Transverse colon (tissue), 4 donors: ENCODE data around the gene CASP9.

ENCODE experiments used
- POLR2A ChIP-seq: fragments of 450-650 bp; IDR thresholded peaks from one replicate; pipeline ENCODE4 v1.6.1; 2016; ENCODE audit warnings: antibody characterized with exemption, mild to moderate bottlenecking, moderate library complexity
- POLR2AphosphoS5 ChIP-seq, 3 donors: sonication (generic); formaldehyde crosslinking; IDR thresholded peaks; one replicate each; pipeline ENCODE4 v1.6.1; 2016; ENCODE audit warnings: antibody characterized with exemption in 3 of 3
- TF ChIP-seq, protein P1 (sequence below), 5 experiments: fragments of 200-600 bp in 3 of 5; fragments of 450-650 bp in 2 of 5; sonication (generic) in 3 of 5; IDR thresholded peaks; 1 replicate in 2 of 5; 2 replicates in 3 of 5; pipeline ENCODE4 v1.5.1; 2016 to 2017; ENCODE audit warnings: antibody characterized with exemption in 5 of 5, inconsistent platforms in 3 of 5, mild to moderate bottlenecking in 2 of 5, moderate library complexity in 1 of 5

DNA sequence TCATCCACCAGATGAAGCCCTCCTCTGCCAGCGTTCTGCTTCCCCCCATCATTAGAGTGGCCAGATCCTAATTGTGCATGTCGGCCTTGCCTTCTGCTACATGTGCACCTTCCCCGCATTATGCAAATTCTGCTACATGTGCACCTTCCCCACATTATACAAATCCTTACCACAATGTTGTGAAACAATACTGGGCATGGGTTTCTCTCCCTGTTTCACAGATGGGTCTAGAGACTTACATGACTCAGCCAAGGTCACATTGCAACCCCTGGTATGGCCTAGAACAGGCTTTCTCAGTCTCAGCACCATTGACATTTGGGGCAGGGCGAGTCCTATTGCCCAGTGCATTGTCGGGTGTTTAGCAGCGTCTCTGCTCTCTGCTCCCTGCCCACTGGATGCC, 68.5 kb downstream of the CASP9 start:
- TF ChIP-seq POLR2A, result no peak
- no peak for TF ChIP-seq POLR2AphosphoS5 (IDR thresholded peaks at IDR 0.05)
- TF ChIP-seq, protein P1, sequence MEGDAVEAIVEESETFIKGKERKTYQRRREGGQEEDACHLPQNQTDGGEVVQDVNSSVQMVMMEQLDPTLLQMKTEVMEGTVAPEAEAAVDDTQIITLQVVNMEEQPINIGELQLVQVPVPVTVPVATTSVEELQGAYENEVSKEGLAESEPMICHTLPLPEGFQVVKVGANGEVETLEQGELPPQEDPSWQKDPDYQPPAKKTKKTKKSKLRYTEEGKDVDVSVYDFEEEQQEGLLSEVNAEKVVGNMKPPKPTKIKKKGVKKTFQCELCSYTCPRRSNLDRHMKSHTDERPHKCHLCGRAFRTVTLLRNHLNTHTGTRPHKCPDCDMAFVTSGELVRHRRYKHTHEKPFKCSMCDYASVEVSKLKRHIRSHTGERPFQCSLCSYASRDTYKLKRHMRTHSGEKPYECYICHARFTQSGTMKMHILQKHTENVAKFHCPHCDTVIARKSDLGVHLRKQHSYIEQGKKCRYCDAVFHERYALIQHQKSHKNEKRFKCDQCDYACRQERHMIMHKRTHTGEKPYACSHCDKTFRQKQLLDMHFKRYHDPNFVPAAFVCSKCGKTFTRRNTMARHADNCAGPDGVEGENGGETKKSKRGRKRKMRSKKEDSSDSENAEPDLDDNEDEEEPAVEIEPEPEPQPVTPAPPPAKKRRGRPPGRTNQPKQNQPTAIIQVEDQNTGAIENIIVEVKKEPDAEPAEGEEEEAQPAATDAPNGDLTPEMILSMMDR (IDR thresholded peaks at IDR 0.05), result no peak
